ENCODE data around the gene TMEM88.

- no peak for TF ChIP-seq POLR2A (IDR thresholded peaks at IDR 0.05)
- no peak for TF ChIP-seq CTCF (IDR thresholded peaks at IDR 0.05)
Observed at GRCh38 chr17:7885367-7886226, 30.7 kb downstream of the TMEM88 start.

Measured in testis (tissue), 2 donors.